ENCODE measurements around the gene TSHR.

Gene TSHR

GRCh38 chr14:80977221-80977620 is 21.8 kb downstream of the TSHR start:
- TF ChIP-seq SIN3A (IDR thresholded peaks at IDR 0.05; ENCODE audit: borderline replicate concordance, insufficient read depth, low read length) (no peak), FOXP2 (optimal IDR thresholded peaks at IDR 0.05; ENCODE audit: borderline replicate concordance, extremely low read depth, extremely low read length, insufficient read depth) (no peak), TAF1 (IDR thresholded peaks at IDR 0.05; ENCODE audit: borderline replicate concordance, insufficient read depth, low read length) (no peak)
- TF ChIP-seq, protein P1, sequence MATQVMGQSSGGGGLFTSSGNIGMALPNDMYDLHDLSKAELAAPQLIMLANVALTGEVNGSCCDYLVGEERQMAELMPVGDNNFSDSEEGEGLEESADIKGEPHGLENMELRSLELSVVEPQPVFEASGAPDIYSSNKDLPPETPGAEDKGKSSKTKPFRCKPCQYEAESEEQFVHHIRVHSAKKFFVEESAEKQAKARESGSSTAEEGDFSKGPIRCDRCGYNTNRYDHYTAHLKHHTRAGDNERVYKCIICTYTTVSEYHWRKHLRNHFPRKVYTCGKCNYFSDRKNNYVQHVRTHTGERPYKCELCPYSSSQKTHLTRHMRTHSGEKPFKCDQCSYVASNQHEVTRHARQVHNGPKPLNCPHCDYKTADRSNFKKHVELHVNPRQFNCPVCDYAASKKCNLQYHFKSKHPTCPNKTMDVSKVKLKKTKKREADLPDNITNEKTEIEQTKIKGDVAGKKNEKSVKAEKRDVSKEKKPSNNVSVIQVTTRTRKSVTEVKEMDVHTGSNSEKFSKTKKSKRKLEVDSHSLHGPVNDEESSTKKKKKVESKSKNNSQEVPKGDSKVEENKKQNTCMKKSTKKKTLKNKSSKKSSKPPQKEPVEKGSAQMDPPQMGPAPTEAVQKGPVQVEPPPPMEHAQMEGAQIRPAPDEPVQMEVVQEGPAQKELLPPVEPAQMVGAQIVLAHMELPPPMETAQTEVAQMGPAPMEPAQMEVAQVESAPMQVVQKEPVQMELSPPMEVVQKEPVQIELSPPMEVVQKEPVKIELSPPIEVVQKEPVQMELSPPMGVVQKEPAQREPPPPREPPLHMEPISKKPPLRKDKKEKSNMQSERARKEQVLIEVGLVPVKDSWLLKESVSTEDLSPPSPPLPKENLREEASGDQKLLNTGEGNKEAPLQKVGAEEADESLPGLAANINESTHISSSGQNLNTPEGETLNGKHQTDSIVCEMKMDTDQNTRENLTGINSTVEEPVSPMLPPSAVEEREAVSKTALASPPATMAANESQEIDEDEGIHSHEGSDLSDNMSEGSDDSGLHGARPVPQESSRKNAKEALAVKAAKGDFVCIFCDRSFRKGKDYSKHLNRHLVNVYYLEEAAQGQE (IDR thresholded peaks at IDR 0.05; ENCODE audit: insufficient read depth in 1 of 2, low read depth in 2 of 2, low read length in 2 of 2) = no peak

DNA sequence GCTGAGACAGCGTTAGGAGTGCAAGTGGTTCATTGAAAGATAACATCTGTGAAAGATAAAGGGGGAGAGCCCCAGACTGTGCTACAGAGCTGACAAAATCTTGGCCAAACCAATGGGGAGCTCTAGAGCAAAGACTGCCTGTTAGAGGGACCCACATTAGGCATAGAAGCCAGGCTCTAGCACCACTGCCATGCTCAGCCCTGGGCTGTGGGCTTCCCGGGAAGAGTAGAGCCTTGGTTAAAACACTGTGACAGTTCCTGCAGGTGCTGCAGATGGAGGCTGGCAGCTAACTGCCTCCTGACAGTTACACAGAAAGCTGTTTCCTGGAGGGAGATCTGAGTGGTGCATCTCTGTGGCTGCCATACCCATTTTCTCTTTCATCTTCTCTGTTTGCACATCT is 23.0 kb downstream of the TSHR start:
- TF ChIP-seq, protein P1 (IDR thresholded peaks at IDR 0.05; ENCODE audit: insufficient read depth in 1 of 2, low read depth in 2 of 2, low read length in 2 of 2) = no peak
- TF ChIP-seq FOXP2 (optimal IDR thresholded peaks at IDR 0.05; ENCODE audit: borderline replicate concordance, extremely low read depth, extremely low read length, insufficient read depth) (no peak), POLR2AphosphoS5 (IDR thresholded peaks at IDR 0.05; ENCODE audit: low read depth, low read length) (no peak), SIN3A (IDR thresholded peaks at IDR 0.05; ENCODE audit: borderline replicate concordance, insufficient read depth, low read length) (no peak), TAF1 (IDR thresholded peaks at IDR 0.05; ENCODE audit: borderline replicate concordance, insufficient read depth, low read length) (no peak)

- no peak for TF ChIP-seq FOXP2 (optimal IDR thresholded peaks at IDR 0.05; ENCODE audit: borderline replicate concordance, extremely low read depth, extremely low read length, insufficient read depth)
- TF ChIP-seq POLR2AphosphoS5 (IDR thresholded peaks at IDR 0.05; ENCODE audit: low read depth, low read length) = no peak
- TF ChIP-seq, protein P1 (IDR thresholded peaks at IDR 0.05; ENCODE audit: insufficient read depth in 1 of 2, low read depth in 2 of 2, low read length in 2 of 2) = no peak
- no peak for TF ChIP-seq TAF1 (IDR thresholded peaks at IDR 0.05; ENCODE audit: borderline replicate concordance, insufficient read depth, low read length)
- no peak for TF ChIP-seq SIN3A (IDR thresholded peaks at IDR 0.05; ENCODE audit: borderline replicate concordance, insufficient read depth, low read length)
Measured at GRCh38 chr14:80979951-80980350, 24.5 kb downstream of the TSHR start.

DNA sequence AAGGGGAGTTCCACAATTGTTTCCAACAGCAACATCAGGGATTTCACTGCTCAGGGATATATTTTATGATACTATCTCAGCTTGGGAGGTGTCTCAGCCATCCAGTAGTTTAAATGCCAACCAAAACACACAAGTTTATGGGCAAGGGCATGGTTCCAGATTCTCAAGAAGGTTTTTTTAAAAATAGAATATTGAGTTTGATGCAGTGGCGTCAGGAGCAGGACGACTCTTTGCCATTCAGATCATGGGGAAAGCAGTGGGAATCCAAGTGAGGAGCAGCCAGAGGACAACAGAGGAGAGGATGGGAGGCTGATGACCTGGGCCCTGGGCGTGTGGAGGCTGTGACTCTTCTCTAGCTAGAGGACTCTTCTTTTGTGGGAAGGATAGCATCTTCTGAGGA is 25.7 kb downstream of the TSHR start:
- TF ChIP-seq TAF1 (IDR thresholded peaks at IDR 0.05; ENCODE audit: borderline replicate concordance, insufficient read depth, low read length) (no peak), POLR2AphosphoS5 (IDR thresholded peaks at IDR 0.05; ENCODE audit: low read depth, low read length) (no peak), SIN3A (IDR thresholded peaks at IDR 0.05; ENCODE audit: borderline replicate concordance, insufficient read depth, low read length) (no peak), FOXP2 (optimal IDR thresholded peaks at IDR 0.05; ENCODE audit: borderline replicate concordance, extremely low read depth, extremely low read length, insufficient read depth) (no peak)
- TF ChIP-seq, protein P1 (IDR thresholded peaks at IDR 0.05; ENCODE audit: insufficient read depth in 1 of 2, low read depth in 2 of 2, low read length in 2 of 2) = no peak

DNA sequence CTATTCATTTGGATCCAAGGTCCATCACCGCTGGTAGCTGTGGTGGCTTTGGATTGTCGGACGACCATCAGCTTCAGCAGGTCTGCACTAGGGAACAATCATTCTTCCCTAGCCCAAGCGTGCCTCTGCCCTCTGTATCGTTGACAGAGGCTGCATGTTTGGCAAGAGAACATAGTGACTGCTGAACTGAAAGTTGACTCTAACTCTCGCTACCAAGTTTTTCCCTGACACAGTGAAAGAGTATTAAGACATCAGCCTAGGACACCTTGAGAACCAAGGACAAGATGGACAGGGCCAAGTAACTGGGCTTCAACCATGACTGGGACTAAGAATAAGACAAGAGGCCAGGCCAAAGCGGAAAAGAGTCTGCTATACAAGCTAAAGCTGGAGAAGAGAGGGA is 26.3 kb downstream of the TSHR start:
- TF ChIP-seq, protein P1 (IDR thresholded peaks at IDR 0.05; ENCODE audit: insufficient read depth in 1 of 2, low read depth in 2 of 2, low read length in 2 of 2) = no peak
- no peak for TF ChIP-seq POLR2AphosphoS5 (IDR thresholded peaks at IDR 0.05; ENCODE audit: low read depth, low read length)
- TF ChIP-seq TAF1 (IDR thresholded peaks at IDR 0.05; ENCODE audit: borderline replicate concordance, insufficient read depth, low read length) = no peak
- TF ChIP-seq FOXP2 (optimal IDR thresholded peaks at IDR 0.05; ENCODE audit: borderline replicate concordance, extremely low read depth, extremely low read length, insufficient read depth) = no peak
- no peak for TF ChIP-seq SIN3A (IDR thresholded peaks at IDR 0.05; ENCODE audit: borderline replicate concordance, insufficient read depth, low read length)
